Activated naive CD8-positive, alpha-beta T cell (primary cell): ENCODE results near the gene ENOX1.

Experiments used
- H3K27ac Mint-ChIP-seq: one replicate; pipeline ENCODE4 v1.8.0; 2021; ENCODE audit warnings: mixed read lengths
- H3K27me3 Mint-ChIP-seq: one replicate; pipeline ENCODE4 v1.8.0; 2021; ENCODE audit warnings: mixed read lengths
- H3K36me3 Mint-ChIP-seq: one replicate; pipeline ENCODE4 v1.8.0; 2021; ENCODE audit warnings: mixed read lengths
- H3K4me1 Mint-ChIP-seq: one replicate; pipeline ENCODE4 v1.8.0; 2021; ENCODE audit warnings: low read depth, mixed read lengths
- H3K4me3 Mint-ChIP-seq: one replicate; pipeline ENCODE4 v1.8.0; 2021; ENCODE audit warnings: mild to moderate bottlenecking, mixed read lengths
- H3K9me3 Mint-ChIP-seq: one replicate; pipeline ENCODE4 v1.8.0; 2021; ENCODE audit warnings: low read depth, mixed read lengths

Gene ENOX1

GRCh38 chr13:43797159-43797558 is 10.4 kb upstream of the ENOX1 start:
- H3K4me1 Mint-ChIP-seq, result peaks cover 8% of the 10 kb centered on the region
- no peaks in the 10 kb centered on the region for H3K9me3 Mint-ChIP-seq
- no peaks in the 10 kb centered on the region for H3K36me3 Mint-ChIP-seq
- H3K27ac Mint-ChIP-seq, result peak overlapping the region; percentile 1
- H3K4me3 Mint-ChIP-seq, result no peak overlapping the region
- H3K27me3 Mint-ChIP-seq, result peaks cover 15% of the 10 kb centered on the region

GRCh38 chr13:43794416-43794815 is 7.6 kb upstream of the ENOX1 start:
- Mint-ChIP-seq H3K4me3 (no peak overlapping the region), H3K36me3 (no peaks in the 10 kb centered on the region), H3K27ac (no peak overlapping the region), H3K9me3 (no peaks in the 10 kb centered on the region), H3K27me3 (peaks cover 14% of the 10 kb centered on the region), H3K4me1 (peaks cover 8% of the 10 kb centered on the region)

GRCh38 chr13:43792076-43792881 is 5.5 kb upstream of the ENOX1 start:
- Mint-ChIP-seq H3K27ac (no peak overlapping the region), H3K9me3 (no peaks in the 10 kb centered on the region), H3K4me3 (no peak overlapping the region), H3K36me3 (no peaks in the 10 kb centered on the region), H3K4me1 (peaks cover 12% of the 10 kb centered on the region), H3K27me3 (peaks cover 24% of the 10 kb centered on the region)

- Mint-ChIP-seq H3K27me3 (peaks cover 24% of the 10 kb centered on the region), H3K9me3 (no peaks in the 10 kb centered on the region), H3K4me1 (peaks cover 12% of the 10 kb centered on the region), H3K4me3 (peak overlapping the region; percentile 77), H3K27ac (no peak overlapping the region), H3K36me3 (no peaks in the 10 kb centered on the region)
Observed at GRCh38 chr13:43787997-43788396, 1.2 kb upstream of the ENOX1 start.

- H3K9me3 Mint-ChIP-seq, result no peaks in the 10 kb centered on the region
- no peak overlapping the region for H3K27ac Mint-ChIP-seq
- peaks cover 26% of the 10 kb centered on the region for H3K27me3 Mint-ChIP-seq
- H3K4me3 Mint-ChIP-seq, result peak overlapping the region; percentile 77
- H3K36me3 Mint-ChIP-seq, result no peaks in the 10 kb centered on the region
- peaks cover 12% of the 10 kb centered on the region for H3K4me1 Mint-ChIP-seq
Observed at GRCh38 chr13:43787518-43787891, 733 bp upstream of the ENOX1 start.

GRCh38 chr13:43786472-43786765 is 353 bp downstream of the ENOX1 start:
- no peak overlapping the region for H3K27ac Mint-ChIP-seq
- no peaks in the 10 kb centered on the region for H3K9me3 Mint-ChIP-seq
- H3K4me3 Mint-ChIP-seq, result no peak overlapping the region
- peaks cover 26% of the 10 kb centered on the region for H3K27me3 Mint-ChIP-seq
- peaks cover 12% of the 10 kb centered on the region for H3K4me1 Mint-ChIP-seq
- H3K36me3 Mint-ChIP-seq, result no peaks in the 10 kb centered on the region

- no peaks in the 10 kb centered on the region for H3K9me3 Mint-ChIP-seq
- peak overlapping the region; percentile 83 for H3K4me3 Mint-ChIP-seq
- H3K27ac Mint-ChIP-seq, result no peak overlapping the region
- H3K4me1 Mint-ChIP-seq, result peaks cover 12% of the 10 kb centered on the region
- H3K27me3 Mint-ChIP-seq, result peaks cover 28% of the 10 kb centered on the region
- no peaks in the 10 kb centered on the region for H3K36me3 Mint-ChIP-seq
Observed at GRCh38 chr13:43785650-43786471, 911 bp downstream of the ENOX1 start.

- peaks cover 12% of the 10 kb centered on the region for H3K4me1 Mint-ChIP-seq
- no peaks in the 10 kb centered on the region for H3K9me3 Mint-ChIP-seq
- no peaks in the 10 kb centered on the region for H3K36me3 Mint-ChIP-seq
- H3K4me3 Mint-ChIP-seq, result peak overlapping the region; percentile 69
- H3K27me3 Mint-ChIP-seq, result peaks cover 29% of the 10 kb centered on the region
- H3K27ac Mint-ChIP-seq, result no peak overlapping the region
Observed at GRCh38 chr13:43785261-43785649, 1.5 kb downstream of the ENOX1 start.

- H3K27me3 Mint-ChIP-seq, result peaks cover 27% of the 10 kb centered on the region
- H3K36me3 Mint-ChIP-seq, result no peaks in the 10 kb centered on the region
- no peaks in the 10 kb centered on the region for H3K9me3 Mint-ChIP-seq
- peaks cover 12% of the 10 kb centered on the region for H3K4me1 Mint-ChIP-seq
- no peak overlapping the region for H3K27ac Mint-ChIP-seq
- H3K4me3 Mint-ChIP-seq, result no peak overlapping the region
Observed at GRCh38 chr13:43784496-43784895, 2.3 kb downstream of the ENOX1 start.

GRCh38 chr13:43783820-43784219 is 3.0 kb downstream of the ENOX1 start:
- H3K4me1 Mint-ChIP-seq, result peaks cover 12% of the 10 kb centered on the region
- no peaks in the 10 kb centered on the region for H3K36me3 Mint-ChIP-seq
- H3K4me3 Mint-ChIP-seq, result no peak overlapping the region
- peaks cover 25% of the 10 kb centered on the region for H3K27me3 Mint-ChIP-seq
- H3K27ac Mint-ChIP-seq, result no peak overlapping the region
- H3K9me3 Mint-ChIP-seq, result no peaks in the 10 kb centered on the region

GRCh38 chr13:43782686-43783085 is 4.1 kb downstream of the ENOX1 start:
- no peaks in the 10 kb centered on the region for H3K36me3 Mint-ChIP-seq
- H3K4me1 Mint-ChIP-seq, result peaks cover 9% of the 10 kb centered on the region
- H3K27me3 Mint-ChIP-seq, result peaks cover 26% of the 10 kb centered on the region
- no peak overlapping the region for H3K4me3 Mint-ChIP-seq
- no peak overlapping the region for H3K27ac Mint-ChIP-seq
- no peaks in the 10 kb centered on the region for H3K9me3 Mint-ChIP-seq

- Mint-ChIP-seq H3K36me3 (no peaks in the 10 kb centered on the region), H3K4me3 (no peak overlapping the region), H3K9me3 (no peaks in the 10 kb centered on the region), H3K27ac (no peak overlapping the region), H3K27me3 (peaks cover 24% of the 10 kb centered on the region), H3K4me1 (peaks cover 3% of the 10 kb centered on the region)
Observed at GRCh38 chr13:43780666-43781065, 6.1 kb downstream of the ENOX1 start.

GRCh38 chr13:43776501-43777079 is 10.2 kb downstream of the ENOX1 start:
- Mint-ChIP-seq H3K4me1 (no peaks in the 10 kb centered on the region), H3K36me3 (no peaks in the 10 kb centered on the region), H3K27me3 (peaks cover 16% of the 10 kb centered on the region), H3K27ac (no peak overlapping the region), H3K4me3 (no peak overlapping the region), H3K9me3 (no peaks in the 10 kb centered on the region)

GRCh38 chr13:43776006-43776405 is 10.8 kb downstream of the ENOX1 start:
- peaks cover 15% of the 10 kb centered on the region for H3K27me3 Mint-ChIP-seq
- H3K4me1 Mint-ChIP-seq, result no peaks in the 10 kb centered on the region
- H3K9me3 Mint-ChIP-seq, result no peaks in the 10 kb centered on the region
- no peak overlapping the region for H3K27ac Mint-ChIP-seq
- no peak overlapping the region for H3K4me3 Mint-ChIP-seq
- H3K36me3 Mint-ChIP-seq, result no peaks in the 10 kb centered on the region

GRCh38 chr13:43773602-43774001 is 13.2 kb downstream of the ENOX1 start:
- Mint-ChIP-seq H3K36me3 (no peaks in the 10 kb centered on the region), H3K27ac (no peak overlapping the region), H3K4me1 (no peaks in the 10 kb centered on the region), H3K4me3 (no peak overlapping the region), H3K27me3 (peaks cover 10% of the 10 kb centered on the region), H3K9me3 (no peaks in the 10 kb centered on the region)
